ENCODE results near the gene JAK3. TPM values are rescaled to one million over a fixed set of nuclear protein-coding genes. Genes with fewer than 3 reads are reported as not detected.
"Not testable (repeated sequence)": the region's sequence is repeated elsewhere in the genome, so short reads cannot be mapped to it uniquely, and the experiment has no call there.

The JAK3 gene
- total RNA-seq, 1 donor from 2014 or later = 227 TPM

- Mint-ChIP-seq H3K9me3 (no peaks in the 10 kb centered on the region), H3K36me3 (ENCODE audit: low read depth) (no peaks in the 10 kb centered on the region), H3K27ac (no peak overlapping the region), H3K4me3 (no peak overlapping the region), H3K27me3 (ENCODE audit: insufficient read depth) (peaks cover 3% of the 10 kb centered on the region), H3K4me1 (ENCODE audit: low read depth) (peaks cover 34% of the 10 kb centered on the region)
- intact Hi-C loops (cut with micrococcal nuclease) = no loop called here
- DNase-seq (ENCODE audit: low spot score) = no peak
Observed at GRCh38 chr19:17802137-17802858, 45.5 kb downstream of the JAK3 start.

DNA sequence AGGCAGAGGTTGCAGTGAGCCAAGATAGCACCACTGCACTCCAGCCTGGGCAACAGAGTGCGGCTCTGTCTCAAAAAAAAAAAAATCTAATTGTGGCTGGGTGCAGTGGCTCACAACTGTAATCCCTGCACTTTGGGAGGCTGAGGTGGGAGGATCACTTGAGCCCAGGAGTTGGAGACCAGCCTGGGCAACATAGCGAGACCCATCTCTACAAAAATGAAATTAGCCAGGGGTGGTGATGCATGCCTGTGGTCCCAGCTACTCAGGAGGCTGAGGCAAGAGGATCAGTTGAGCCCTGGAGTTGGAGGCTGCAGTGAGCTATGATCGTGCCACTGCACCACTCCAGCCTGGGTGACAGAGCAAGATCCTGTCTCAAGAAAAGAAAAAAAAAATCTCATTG, 49.2 kb downstream of the JAK3 start:
- not testable (repeated sequence) for H3K9me3 Mint-ChIP-seq; H3K27ac Mint-ChIP-seq; H3K4me3 Mint-ChIP-seq; DNase-seq (ENCODE audit: low spot score); H3K36me3 Mint-ChIP-seq (ENCODE audit: low read depth)
- peaks cover 17% of the 10 kb centered on the region for H3K27me3 Mint-ChIP-seq (ENCODE audit: insufficient read depth)
- intact Hi-C loops (cut with micrococcal nuclease) = loop anchor here (5.0 kb wide), 1 partner anchor 59 kb away; the partner anchor contains the start of gene RPL18A
- H3K4me1 Mint-ChIP-seq (ENCODE audit: low read depth) = peaks cover 34% of the 10 kb centered on the region

DNA sequence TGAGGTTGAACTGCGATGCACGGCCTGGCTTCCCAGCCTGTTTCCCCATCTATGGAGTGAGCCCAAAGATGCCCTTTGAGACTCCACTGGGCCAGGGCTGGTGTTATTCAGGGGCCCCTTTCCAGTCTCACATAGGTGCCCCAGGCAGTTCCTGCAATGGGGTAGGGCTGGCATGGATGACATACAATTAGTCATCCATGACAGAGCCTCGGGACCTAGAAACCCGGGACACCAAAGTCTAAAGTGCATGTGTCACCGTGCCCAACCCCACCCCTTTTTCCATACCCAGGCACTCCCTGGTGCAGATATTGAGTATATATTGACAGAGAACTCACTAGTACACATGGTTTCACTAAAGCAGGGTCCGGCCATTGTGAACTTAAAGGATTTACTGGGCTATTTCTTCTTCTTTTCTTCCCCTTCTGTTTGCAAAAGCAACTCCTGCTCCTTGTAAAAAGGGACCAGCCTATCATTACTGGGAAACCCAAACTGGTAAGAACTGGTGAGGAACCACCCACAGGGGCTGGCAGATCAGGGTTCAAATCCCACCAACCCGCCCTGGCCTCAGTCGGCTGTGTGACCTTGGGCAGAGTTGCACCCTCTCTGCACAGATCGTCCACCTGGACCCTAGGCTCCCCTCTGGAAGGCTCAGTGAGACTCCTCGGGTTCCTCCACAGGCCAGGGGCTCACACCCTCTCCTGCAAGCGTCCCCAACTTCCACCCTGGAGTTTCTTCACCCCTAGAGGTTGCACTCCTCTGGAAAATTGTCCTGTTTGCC, 50.2 kb downstream of the JAK3 start:
- Mint-ChIP-seq H3K27me3 (ENCODE audit: insufficient read depth) (peaks cover 17% of the 10 kb centered on the region), H3K4me1 (ENCODE audit: low read depth) (peaks cover 31% of the 10 kb centered on the region), H3K36me3 (ENCODE audit: low read depth) (no peaks in the 10 kb centered on the region), H3K4me3 (no peak overlapping the region), H3K27ac (peak overlapping the region; percentile 6), H3K9me3 (no peaks in the 10 kb centered on the region)
- intact Hi-C loops (cut with micrococcal nuclease) = loop anchor here (5.0 kb wide), 1 partner anchor 60 kb away; the partner anchor contains the start of gene RPL18A
- no peak for DNase-seq (ENCODE audit: low spot score)

DNA sequence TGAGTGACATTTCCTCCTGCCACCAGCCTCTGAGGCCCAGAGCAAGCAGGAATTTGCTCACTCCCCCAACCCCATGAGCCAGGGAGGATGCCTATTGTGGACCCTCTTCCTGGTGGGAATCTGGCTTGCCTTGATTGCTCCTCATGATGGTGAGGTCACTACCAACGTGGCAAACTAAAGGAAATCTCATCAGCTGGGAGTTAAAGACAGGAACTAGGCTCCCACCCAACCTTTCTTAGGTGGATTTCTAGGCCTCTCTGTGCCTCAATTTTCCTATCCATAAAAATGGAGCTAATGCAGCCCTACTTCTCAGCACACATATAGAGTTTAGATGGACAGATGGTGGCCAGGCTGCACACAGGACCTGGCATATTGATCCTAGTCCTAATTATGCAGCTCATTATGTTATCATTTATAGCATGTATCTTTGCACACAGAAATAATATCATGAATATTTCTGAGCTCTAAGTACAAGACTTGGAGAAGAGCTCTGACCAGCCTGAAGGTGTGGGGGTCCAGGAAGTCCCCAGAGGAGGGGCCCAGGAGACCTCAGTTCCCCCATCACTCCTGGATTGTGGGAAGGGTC, 50.9 kb downstream of the JAK3 start:
- H3K4me3 Mint-ChIP-seq = no peak overlapping the region
- no peak overlapping the region for H3K27ac Mint-ChIP-seq
- intact Hi-C loops (cut with micrococcal nuclease) = loop anchor here (5.0 kb wide), 1 partner anchor 60 kb away; the partner anchor contains the start of gene RPL18A
- peaks cover 17% of the 10 kb centered on the region for H3K27me3 Mint-ChIP-seq (ENCODE audit: insufficient read depth)
- no peaks in the 10 kb centered on the region for H3K9me3 Mint-ChIP-seq
- H3K4me1 Mint-ChIP-seq (ENCODE audit: low read depth) = peaks cover 27% of the 10 kb centered on the region
- DNase-seq (ENCODE audit: low spot score) = no peak
- H3K36me3 Mint-ChIP-seq (ENCODE audit: low read depth) = no peaks in the 10 kb centered on the region

DNA sequence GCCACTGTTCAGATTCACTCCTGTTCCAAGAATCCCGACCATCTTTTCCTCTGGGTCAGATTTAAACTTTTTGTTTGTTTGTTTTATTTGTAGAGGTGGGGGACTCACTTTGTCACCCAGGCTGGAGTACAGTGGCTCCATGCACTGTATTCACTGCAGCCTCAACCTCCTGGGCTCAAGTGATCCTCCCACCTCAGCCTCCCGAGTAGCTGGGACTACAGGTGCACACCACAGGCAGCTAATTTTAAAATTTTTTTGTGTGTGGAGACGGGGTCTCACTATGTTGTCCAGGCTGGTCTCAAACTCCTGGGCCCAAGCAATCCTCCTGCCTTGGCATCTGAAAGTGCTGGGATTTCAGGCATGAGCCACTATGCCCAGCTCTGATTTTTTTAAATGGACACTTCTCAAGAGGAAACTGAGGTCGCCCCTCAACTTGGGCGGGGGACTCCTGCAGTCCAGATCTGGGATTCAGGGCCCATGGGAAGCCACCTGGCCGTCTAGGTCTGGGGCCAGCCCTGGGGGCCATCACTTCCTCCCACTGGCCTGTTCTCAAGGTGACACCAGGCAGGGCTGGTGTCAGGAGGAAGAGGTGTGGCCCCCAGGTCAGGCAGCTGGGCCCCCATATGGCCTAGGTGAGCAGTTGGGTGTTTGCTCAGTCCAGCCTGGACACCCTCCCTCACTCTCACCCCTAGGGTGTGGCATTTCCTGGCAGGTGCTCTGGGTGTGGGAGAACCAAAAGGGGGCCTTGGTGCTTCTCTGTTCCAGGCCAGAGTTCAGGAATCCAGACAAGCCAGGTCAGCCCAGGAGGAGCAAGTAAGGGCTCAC, 51.6 kb downstream of the JAK3 start:
- H3K4me3 Mint-ChIP-seq = no peak overlapping the region
- H3K9me3 Mint-ChIP-seq = no peaks in the 10 kb centered on the region
- H3K4me1 Mint-ChIP-seq (ENCODE audit: low read depth) = peaks cover 34% of the 10 kb centered on the region
- no peak overlapping the region for H3K27ac Mint-ChIP-seq
- intact Hi-C loops (cut with micrococcal nuclease) = loop anchor here (5.0 kb wide), 1 partner anchor 61 kb away; the partner anchor contains the start of gene RPL18A
- DNase-seq (ENCODE audit: low spot score) = no peak
- H3K36me3 Mint-ChIP-seq (ENCODE audit: low read depth) = no peaks in the 10 kb centered on the region
- H3K27me3 Mint-ChIP-seq (ENCODE audit: insufficient read depth) = peaks cover 17% of the 10 kb centered on the region

DNA sequence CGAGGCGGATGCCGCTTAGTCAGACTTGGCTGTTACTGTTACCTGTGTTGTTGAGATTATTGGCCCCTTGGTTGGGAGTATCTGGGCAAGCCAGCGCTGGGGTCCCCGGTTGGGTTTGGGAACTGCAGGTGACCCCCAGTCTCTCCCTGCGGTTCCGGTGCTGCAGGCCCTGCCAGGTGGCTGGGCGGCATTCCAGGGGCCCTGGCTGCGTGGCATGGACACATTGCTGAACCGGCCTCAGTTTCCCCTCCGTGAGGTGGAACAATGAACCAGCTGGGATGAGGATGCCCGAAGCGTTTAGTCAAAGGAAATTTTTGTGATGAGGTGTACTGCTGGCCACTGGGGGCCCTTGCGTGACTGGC, 52.3 kb downstream of the JAK3 start:
- H3K9me3 Mint-ChIP-seq = no peaks in the 10 kb centered on the region
- no peaks in the 10 kb centered on the region for H3K36me3 Mint-ChIP-seq (ENCODE audit: low read depth)
- intact Hi-C loops (cut with micrococcal nuclease) = loop anchor here (5.0 kb wide), 1 partner anchor 62 kb away; the partner anchor contains the start of gene RPL18A
- H3K27me3 Mint-ChIP-seq (ENCODE audit: insufficient read depth) = peaks cover 17% of the 10 kb centered on the region
- no peak overlapping the region for H3K27ac Mint-ChIP-seq
- peaks cover 36% of the 10 kb centered on the region for H3K4me1 Mint-ChIP-seq (ENCODE audit: low read depth)
- H3K4me3 Mint-ChIP-seq = peak overlapping the region; percentile 22
- DNase-seq (ENCODE audit: low spot score) = no peak

DNA sequence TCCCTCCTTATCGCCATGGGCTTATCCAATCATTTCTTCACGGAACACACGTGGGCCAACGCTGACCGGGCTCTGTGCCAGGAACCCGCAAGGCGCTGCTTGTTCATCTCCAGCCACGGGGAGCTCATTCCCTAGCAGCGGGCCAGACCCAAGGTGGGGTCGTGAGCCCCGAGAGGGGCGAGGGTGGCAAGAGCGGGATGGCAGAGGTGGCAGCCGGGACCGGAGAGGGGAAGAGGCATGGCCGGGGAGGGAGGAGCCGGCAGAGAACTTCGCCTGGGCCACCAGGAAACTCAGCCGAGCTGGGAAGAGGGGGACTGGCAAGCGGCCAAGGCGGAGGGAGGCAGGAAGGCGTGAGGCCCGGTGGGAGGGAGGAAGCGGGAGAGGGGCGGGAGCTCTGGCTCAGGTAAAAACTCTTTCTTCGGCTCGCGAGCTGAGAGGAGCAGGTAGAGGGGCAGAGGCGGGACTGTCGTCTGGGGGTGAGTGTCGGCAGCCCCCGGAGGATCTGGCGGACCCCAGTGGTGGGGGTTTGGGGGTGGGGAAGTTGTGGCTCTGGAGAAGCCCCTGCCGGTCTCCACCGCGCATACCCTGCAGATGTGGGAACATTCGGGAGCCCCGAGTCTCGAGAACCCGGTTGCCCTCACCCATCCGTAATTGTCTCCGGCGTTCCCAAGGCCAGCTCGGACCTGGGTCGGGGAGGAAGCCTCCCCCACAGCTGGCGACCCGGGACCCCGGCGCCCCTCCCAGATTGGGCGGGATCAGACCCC, 52.9 kb downstream of the JAK3 start, which contains the start of gene B3GNT3:
Gene B3GNT3 (plus strand): TSS at position 408 of the 764 bp plus-strand sequence. CDS start 12,670 bp downstream, outside the sequence.
- H3K36me3 Mint-ChIP-seq (ENCODE audit: low read depth) = no peaks in the 10 kb centered on the region
- peaks cover 17% of the 10 kb centered on the region for H3K27me3 Mint-ChIP-seq (ENCODE audit: insufficient read depth)
- H3K27ac Mint-ChIP-seq = peak within 1 kb of the TSS; percentile 63
- intact Hi-C loops (cut with micrococcal nuclease) = loop anchor here (5.0 kb wide), 1 partner anchor 62 kb away; the partner anchor contains the start of gene RPL18A
- H3K4me1 Mint-ChIP-seq (ENCODE audit: low read depth) = peaks cover 40% of the 10 kb centered on the region
- no peaks in the 10 kb centered on the region for H3K9me3 Mint-ChIP-seq
- peak within 1 kb of the TSS; percentile 42 for H3K4me3 Mint-ChIP-seq
- no peak for DNase-seq (ENCODE audit: low spot score)

DNA sequence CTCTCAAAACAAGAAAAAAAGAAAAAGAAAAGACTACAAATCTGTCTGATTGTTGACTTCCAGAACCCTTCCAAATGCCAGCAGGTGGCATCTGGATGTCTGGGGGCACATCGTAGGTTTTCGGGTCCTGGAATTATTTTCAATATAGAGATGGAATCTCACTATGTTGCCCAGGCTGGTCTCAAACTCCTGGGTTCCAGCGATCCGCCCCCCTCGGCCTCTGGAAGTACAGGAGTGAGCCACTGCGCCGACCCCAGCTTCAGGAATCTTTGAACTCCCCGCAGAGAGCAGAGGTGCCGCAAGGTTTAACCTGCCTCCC, 53.4 kb downstream of the JAK3 start:
- H3K27me3 Mint-ChIP-seq (ENCODE audit: insufficient read depth) = peaks cover 17% of the 10 kb centered on the region
- intact Hi-C loops (cut with micrococcal nuclease) = no loop called here
- DNase-seq (ENCODE audit: low spot score) = no peak
- no peak overlapping the region for H3K27ac Mint-ChIP-seq
- H3K9me3 Mint-ChIP-seq = no peaks in the 10 kb centered on the region
- no peaks in the 10 kb centered on the region for H3K36me3 Mint-ChIP-seq (ENCODE audit: low read depth)
- H3K4me1 Mint-ChIP-seq (ENCODE audit: low read depth) = peaks cover 41% of the 10 kb centered on the region
- peak overlapping the region; percentile 42 for H3K4me3 Mint-ChIP-seq

GRCh38 chr19:17790059-17790780, 57.6 kb downstream of the JAK3 start:
- Mint-ChIP-seq H3K27ac (no peak overlapping the region), H3K4me1 (ENCODE audit: low read depth) (peaks cover 35% of the 10 kb centered on the region), H3K4me3 (no peak overlapping the region), H3K27me3 (ENCODE audit: insufficient read depth) (peaks cover 13% of the 10 kb centered on the region), H3K36me3 (ENCODE audit: low read depth) (peaks cover 22% of the 10 kb centered on the region), H3K9me3 (no peaks in the 10 kb centered on the region)
- intact Hi-C loops (cut with micrococcal nuclease) = no loop called here
- DNase-seq (ENCODE audit: low spot score) = no peak

DNA sequence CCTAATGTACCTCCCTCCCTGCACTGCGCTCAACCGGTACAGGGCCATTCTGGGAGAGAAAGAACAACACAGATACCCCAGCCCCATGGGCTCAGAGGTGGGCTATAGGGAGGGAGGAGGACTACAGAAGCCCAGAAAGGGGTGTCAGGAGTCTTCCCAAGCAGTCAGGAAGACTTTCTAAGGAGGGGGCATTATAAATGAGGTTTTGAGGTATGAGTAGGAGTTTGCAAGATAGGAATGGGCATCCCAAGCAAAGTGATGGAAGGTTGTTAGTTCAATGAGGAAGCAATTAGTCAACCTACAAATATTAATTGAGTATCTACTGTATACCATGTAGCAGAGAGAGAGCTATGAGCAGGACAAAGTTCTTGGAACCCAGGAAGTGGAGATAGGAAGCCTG, 59.1 kb downstream of the JAK3 start:
- no peak for DNase-seq (ENCODE audit: low spot score)
- H3K4me3 Mint-ChIP-seq = no peak overlapping the region
- intact Hi-C loops (cut with micrococcal nuclease) = no loop called here
- H3K9me3 Mint-ChIP-seq = no peaks in the 10 kb centered on the region
- peaks cover 33% of the 10 kb centered on the region for H3K36me3 Mint-ChIP-seq (ENCODE audit: low read depth)
- H3K4me1 Mint-ChIP-seq (ENCODE audit: low read depth) = peaks cover 36% of the 10 kb centered on the region
- H3K27ac Mint-ChIP-seq = no peak overlapping the region
- H3K27me3 Mint-ChIP-seq (ENCODE audit: insufficient read depth) = peaks cover under 1% of the 10 kb centered on the region

- Mint-ChIP-seq H3K27me3 (ENCODE audit: insufficient read depth) (no peaks in the 10 kb centered on the region), H3K4me1 (ENCODE audit: low read depth) (peaks cover 30% of the 10 kb centered on the region), H3K9me3 (no peaks in the 10 kb centered on the region), H3K4me3 (no peak overlapping the region), H3K36me3 (ENCODE audit: low read depth) (peaks cover 37% of the 10 kb centered on the region), H3K27ac (no peak overlapping the region)
- intact Hi-C loops (cut with micrococcal nuclease) = no loop called here
- DNase-seq (ENCODE audit: low spot score) = no peak
Observed at GRCh38 chr19:17787274-17787913, 60.4 kb downstream of the JAK3 start.

Measured in activated T-helper 1 cell treated with anti-CD3 and anti-CD28 coated beads, Interleukin-12 subunit alpha, Interleukin-12 subunit beta, Interleukin-2, Interleukin-4 antibody, amounts not matched to agents 30 ng/mL and 10 ng/mL and 1 ng/mL, durations not matched to agents 14 hours and 24 hours and 36 hours (primary cell).